NCI-H345 treated with DMSO at 0.1 percent for 48 hours (cell line): ENCODE data around the gene SSC5D.
"Not testable (repeated sequence)": the region's sequence is repeated elsewhere in the genome, so short reads cannot be mapped to it uniquely, and the experiment has no call there.

ENCODE experiments used
- DNase-seq: peaks from one replicate; lab custom pipeline; 2025; ENCODE audit not compliant: unreplicated experiment; lab: John Stamatoyannopoulos, UW

Gene SSC5D

DNA sequence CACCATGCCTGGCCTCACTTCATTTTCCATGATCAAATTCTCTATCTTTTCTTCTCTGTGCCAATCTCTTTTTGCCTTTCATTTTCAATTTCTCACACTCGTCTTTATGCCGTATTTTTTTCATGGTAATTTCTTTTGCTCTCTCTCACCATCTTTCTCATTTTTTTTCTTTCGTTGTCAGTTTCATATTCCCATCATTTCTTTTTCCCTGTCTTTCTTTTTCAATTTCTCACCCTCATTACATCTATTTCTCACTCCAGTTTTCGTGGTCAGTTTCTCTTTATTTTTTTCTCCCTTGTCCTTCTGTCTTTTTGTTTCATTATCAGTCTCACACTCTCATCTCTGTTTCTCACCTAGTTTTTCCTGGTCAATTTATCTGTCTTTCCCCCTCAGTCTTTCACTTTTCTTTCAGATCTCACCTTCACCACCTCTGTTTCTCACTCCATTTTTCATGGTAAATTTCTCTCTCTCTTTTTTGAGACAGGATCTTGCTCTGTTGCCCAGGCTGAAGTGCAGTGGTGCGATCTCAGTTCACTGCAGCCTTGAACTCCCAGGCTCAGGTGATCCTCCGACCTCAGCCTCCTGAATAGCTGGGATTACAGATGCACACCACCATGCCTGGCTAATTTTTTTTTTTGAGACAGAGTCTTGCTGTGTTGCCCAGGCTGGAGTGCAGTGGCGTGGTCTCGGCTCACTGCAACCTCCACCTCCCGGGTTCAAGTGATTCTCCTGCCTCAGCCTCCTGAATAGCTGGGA is 14.1 kb downstream of the SSC5D start:
- no peak for DNase-seq

DNA sequence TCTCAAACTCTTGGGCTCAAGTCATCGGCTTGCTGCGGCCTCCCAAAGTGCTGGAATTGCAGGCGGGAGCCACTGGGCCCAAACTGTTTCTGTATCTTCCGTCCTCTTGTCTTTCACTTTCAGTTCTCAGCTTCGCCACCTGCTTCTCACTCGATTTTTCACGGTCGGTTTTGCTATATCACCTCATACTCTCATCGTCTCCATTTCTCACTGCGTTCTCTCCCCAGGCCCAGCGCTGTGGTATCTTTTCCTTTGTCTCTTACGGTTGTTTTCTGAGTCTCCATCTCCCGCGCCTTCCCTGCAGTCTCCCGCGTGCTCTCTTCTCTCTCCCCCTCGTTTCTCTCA is 14.9 kb downstream of the SSC5D start:
- DNase-seq: no peak

- peak; percentile 71 for DNase-seq
These were observed 15.4 kb downstream of the SSC5D start for GRCh38 chr19:55503502-55504251.

GRCh38 chr19:55504252-55504603 is 16.0 kb downstream of the SSC5D start:
- no peak for DNase-seq

GRCh38 chr19:55504981-55505380 is 16.7 kb downstream of the SSC5D start:
- DNase-seq: no peak

- no peak for DNase-seq
These were observed 19.9 kb downstream of the SSC5D start for GRCh38 chr19:55508120-55508519.

GRCh38 chr19:55516878-55517620 is 28.8 kb downstream of the SSC5D start:
- DNase-seq: peak; percentile 64

DNA sequence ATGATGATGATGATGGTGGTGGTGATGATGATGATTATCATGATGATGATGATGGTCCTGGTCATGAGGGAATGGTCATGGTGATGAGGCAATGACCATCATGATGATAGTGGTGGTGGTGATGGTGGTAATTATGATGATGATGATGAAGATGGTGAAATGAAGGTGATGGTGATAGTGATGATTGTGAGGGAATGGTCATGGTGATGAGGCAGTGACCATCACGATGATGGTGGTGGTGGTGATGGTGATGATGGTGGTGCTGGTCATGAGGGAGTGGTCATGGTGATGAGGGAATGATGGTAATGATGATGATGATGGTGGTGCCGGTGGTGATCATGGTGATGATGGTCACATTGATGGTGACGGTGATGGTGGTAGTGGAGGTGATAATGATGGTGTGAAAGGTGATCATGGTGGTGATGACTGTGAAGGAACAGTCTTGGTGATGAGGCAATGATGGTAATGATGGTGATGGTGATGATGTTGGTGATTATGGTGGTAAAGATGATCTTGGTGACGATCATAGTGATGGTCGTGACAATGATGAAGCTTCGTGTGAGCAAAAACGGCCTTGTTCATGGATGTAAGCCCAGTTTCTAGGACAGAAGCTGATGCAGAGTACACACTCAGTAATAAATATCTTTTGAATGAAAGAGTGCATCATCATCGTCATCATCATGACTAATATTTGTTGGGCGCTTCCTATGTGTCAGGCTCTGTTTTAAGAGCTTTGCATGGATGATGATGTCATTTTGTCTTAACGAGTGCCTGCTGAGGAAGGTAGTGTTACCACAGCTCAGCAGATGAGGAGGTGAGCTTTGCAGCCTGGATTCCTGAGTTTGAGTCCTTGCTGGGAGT is 31.4 kb downstream of the SSC5D start:
- DNase-seq: no peak

DNA sequence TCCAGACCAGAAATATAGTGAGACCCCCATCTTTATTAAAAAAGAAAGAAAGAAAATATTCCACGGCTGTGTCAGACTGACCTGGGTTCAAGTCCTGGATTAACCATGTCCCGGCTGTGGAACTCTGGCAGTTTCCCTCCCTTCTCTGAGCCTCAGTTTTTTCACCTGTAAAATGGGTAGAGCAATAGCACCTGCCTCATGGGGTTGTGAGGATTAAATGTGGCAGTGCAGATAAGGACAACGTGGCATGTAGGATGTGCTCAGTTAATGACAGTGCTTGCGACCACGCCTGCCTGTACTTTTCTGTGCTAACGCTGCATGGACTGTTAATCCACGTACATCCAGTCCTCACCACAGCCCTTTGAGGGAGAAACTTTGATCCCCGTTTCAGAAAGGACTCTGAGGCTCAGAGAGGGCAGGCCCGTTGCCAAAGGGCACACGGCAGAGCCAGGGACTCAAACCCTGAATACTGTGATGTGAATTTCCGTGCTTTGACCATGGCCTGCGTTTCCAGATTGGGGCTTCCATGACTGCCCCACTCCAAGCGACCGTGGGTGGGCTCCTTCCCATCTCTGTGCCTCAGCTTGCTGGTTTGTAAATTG is 32.6 kb downstream of the SSC5D start:
- DNase-seq: no peak

DNA sequence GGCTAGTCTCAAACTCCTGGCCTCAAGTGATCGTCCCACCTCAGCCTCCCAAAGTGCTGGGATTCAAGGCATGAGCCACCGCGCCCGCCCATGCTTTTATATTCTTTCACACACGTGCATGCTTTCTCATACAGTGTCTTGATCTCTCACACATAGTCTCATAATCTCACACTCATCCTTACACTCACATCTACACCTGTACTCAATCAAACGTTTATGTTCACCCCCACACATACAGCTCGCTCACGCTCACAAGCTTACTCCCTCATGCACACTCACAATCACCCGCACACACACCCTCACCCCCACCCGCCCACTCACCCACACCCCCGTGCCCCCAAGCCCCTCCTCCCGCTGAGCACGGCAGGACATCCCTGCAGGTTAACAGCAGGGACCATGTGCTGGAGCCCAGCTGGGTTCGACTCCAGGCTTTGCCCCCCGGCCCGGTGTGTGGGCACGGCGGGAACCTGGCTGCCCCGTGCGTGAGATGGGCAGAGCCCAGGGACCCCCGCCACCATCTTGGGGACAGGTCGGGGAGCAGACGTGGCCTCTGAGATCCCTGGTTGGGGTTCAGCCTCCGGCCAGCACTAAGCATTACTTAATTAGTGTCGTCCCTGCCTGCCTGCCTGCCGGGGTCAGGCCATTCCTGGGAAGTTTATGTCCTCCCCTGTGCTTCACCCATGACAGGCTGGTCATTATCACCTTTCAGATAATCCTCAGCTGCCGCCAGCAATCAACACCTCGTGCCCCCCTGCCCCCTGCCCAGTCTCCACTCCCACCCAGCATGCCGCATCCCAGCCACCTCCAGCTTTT is 37.3 kb downstream of the SSC5D start:
- no peak for DNase-seq

DNA sequence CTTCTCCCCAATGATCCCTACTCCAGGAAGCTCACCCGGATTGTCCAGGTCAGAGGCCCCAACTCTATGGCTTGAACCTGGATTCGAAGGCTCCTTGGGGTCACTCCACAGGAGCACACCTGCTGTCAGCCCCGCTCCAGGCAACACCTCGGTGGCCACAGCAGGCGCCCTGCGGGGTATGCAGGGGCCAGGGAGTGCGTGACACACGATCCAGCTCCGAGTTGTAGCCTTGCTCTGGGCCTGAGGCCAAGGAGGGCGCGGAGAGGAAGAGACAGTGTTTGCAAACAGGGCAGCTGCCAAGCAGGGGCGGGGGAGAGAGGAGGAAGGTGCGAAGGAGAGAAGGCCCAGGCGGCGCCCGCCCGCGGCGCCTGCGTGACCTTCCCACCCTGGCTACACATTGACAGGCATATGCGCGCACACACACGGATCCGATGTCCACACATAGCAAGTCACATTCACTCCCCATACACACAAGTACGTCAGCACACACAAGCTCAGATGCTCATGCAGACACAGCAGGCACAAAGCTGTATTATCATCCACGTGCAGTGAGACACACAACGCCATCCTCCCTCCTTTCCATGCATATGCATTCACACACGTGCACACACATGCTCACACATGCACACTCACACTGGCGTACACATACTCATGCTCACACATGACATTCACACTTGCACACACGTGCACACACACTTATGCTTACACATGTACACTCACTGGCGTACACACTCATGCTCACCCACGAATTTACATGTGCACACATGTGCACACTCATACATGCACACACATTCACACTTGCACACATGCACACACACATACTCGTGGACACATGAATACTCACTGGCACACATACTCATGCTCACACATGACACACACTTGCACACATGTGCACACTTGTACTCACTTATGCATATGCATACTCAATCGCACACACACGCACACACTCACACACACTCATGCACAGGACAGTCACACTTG is 38.3 kb downstream of the SSC5D start:
- DNase-seq: peak; percentile 18

- no peak for DNase-seq
These were observed 39.2 kb downstream of the SSC5D start for GRCh38 chr19:55527197-55528029.

GRCh38 chr19:55528030-55528803 is 40.0 kb downstream of the SSC5D start:
- DNase-seq: peak; percentile 8

- no peak for DNase-seq
These were observed 41.5 kb downstream of the SSC5D start for GRCh38 chr19:55529636-55530234.

- no peak for DNase-seq
These were observed 42.8 kb downstream of the SSC5D start for GRCh38 chr19:55530996-55531395.

DNA sequence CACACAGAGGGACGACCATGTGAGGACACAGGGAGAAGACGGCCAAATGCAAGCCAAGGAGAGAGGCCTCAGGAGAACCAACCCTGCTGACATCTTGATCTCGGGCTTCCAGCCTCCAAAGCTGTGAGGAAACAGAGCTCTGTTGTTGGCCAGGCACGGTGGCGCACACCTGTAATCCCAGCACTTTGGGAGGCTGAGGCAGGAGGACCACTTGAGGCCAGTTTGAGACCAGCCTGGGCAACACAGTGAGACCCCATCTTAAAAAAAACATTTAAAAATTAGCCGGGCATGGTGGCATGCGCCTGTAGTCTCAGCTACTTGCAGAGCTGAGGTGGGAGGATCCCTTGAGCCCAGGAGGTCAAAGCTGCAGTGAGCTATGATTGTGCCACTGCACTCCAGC is 46.0 kb downstream of the SSC5D start:
- DNase-seq: not testable (repeated sequence)
